NCI-H226 (cell line): Measurements from ENCODE around the gene C19orf25.
A peak's percentile ranks its signal among the peaks of the same experiment; 100 is the strongest.
"Not testable (repeated sequence)": the region's sequence is repeated elsewhere in the genome, so short reads cannot be mapped to it uniquely, and the experiment has no call there.

ENCODE experiments used
- DNase-seq: peaks from one replicate; pipeline ENCODE4 v3.0.0-alpha.2; 2015

C19orf25 gene

GRCh38 chr19:1495051-1495798, 16.2 kb upstream of the C19orf25 start:
- DNase-seq, result no peak

DNA sequence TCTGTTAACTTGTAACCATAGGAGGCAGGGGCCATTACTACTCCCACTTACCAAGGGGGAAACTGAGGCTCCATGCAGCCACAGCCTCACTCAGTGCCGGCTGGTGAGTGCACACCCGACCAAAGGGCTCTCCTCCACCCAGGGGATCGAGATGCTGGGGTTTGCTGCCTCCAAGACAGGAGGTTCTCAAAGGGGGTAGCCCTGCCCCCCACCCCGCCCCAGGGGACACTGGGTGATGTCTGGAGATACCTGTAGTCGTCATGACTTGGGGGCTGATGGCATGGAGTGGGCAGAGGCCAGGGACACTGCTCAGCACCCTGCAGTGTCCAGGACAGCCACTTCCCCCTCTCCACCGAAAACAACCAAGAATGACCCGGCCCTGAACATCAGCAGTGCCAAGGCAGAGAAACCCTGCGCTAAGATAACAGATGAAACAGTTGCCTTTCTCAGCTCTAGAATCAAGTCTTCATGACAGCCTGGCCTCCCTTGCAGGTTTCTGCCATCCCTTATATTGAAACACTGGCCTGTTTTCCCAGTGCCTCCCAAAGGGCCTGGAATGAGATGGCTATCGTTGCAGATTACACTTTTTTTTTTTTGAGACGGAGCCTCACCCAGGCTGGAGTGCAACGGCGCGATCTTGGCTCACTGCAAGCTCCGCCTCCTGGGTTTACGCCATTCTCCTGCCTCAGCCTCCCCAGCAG, 15.2 kb upstream of the C19orf25 start:
- DNase-seq, result no peak

DNA sequence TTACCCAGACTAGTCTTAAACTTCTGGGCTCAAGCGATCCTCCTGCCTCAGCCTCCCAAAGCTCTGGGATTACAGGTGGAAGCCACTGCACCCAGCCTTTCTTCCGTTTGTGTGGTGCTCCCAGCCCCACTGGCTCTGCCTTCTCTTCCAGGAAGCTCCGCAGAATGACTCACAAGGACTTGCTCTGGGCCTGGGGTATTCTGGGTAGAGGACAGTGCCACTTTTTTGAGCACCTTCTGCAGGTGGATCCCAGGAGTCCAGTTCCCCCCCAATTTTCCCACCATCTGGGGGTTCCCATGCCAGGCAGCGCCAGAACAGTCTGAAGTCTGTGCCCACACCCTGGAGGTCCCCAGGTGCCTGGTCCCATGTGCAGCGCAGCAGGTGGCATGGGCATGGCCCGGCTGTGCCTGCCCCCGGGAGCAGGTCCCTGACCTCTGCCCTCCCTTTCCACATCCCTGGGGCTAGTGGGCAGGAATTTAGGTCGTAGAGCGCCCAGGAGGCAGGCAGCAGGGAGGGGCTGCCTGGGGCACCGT, 13.5 kb upstream of the C19orf25 start:
- DNase-seq, result no peak

DNA sequence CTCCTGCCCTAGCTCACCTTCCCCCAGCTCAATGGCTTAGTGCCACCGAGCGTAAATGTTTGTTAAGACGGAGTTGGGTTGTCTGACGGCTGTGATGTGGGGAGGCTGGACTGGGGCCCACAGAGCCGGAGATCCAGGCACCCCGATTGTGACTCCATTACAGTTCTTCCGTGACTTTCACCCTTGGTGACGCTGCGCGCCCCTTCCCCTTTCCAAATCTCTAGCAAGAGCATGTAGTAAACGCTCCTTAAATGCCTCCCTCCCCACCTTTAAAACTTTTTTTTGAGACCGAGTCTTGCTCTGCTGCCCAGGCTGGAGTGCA, 12.8 kb upstream of the C19orf25 start:
- no peak for DNase-seq

- DNase-seq, result no peak
These were observed 12.3 kb upstream of the C19orf25 start, which contains the start of gene REEP6 for GRCh38 chr19:1491114-1491848. Gene REEP6, plus strand, starts transcription at chr19:1491181. Its CDS starts 89 bp downstream, at chr19:1491270.

GRCh38 chr19:1490311-1491113, 11.5 kb upstream of the C19orf25 start, which contains the start of gene PCSK4:
Gene PCSK4, minus strand, starts transcription at chr19:1490350. Its CDS starts 4 bp downstream, at chr19:1490346.
- DNase-seq, result peak; percentile 95

DNA sequence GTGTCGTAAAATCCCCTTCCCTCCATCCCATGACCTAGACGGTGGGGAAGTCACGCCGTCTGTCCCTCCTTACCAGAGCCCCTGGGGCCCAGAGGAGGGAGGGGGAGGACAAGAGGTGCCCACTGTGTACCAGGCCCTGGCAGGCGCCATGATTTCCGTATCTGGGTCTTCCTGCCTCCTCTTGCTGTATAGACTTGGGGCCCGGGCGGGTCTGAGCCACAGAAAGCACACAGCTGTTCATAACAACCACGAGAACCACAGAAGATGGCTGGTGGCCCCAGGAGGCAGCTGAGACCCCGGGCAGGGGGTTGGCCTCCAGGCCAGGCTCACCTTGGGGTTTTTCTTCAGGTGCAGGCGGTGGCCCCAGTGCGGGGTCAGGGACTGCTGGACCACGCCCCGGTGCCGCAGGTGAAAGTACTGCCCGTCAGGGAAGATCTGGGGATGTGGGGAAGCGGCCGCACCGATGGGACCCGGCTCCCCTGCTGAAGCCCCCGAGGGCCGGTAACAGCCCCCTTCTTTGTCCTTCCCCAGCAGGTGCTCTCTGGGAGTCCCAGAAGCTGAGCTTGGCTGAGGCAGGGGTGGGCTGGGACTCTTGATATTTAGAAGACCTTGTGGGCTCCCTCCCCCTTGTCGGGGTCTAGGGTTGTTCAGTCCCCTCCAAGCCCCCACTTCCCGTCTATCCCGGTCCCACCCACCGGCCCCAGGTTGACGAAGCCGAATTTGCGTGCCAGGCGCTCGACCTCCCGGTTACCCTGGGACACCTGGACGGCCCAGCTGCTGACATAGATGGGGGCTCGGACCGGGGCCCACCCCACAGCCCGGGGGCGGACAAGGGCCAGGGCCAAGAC, 10.7 kb upstream of the C19orf25 start:
- DNase-seq, result no peak

- no peak for DNase-seq
These were observed 9.2 kb upstream of the C19orf25 start for GRCh38 chr19:1488282-1488601.

GRCh38 chr19:1487576-1488281, 8.7 kb upstream of the C19orf25 start:
- no peak for DNase-seq

DNA sequence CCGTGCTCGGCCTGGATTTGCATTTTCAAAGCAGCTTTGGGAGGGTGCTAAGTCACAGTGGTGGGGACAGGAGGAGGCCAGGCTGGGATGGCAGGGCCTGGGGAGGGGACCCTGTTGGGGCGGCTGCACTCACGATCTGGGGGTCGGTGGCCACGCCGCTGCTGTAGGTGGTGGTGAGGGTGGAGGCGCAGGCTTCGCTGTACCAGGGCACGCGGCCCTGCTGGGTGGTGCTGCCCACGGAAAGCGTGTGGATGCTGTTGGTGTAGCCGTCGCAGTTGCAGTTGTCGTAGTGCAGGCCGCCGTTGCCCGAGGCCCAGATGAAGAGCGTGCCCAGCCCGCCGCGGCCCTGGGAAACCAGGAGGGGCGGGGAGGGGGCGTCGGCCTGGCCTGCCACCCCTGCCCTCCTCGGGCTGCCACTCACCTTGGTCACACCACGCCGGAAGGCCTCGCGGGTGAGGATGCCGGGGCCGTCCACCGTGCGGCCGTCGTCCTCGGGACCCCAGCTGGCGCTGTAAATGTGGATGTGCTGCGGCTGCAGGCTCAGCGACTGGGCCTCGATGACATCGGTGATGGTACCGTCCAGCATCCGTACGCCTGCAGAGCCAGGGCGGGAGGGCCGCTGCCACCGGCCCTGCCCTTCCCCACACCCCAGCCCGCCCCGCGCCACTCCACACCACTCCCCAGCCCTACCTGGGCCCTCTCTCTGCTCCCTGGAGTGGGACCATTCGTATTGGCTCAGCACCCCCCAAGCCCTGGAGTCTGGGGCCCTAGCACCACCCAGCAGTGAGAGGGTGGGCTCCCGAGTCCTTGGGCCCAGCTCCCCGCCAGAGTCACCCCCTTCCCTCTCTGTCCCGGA, 7.9 kb upstream of the C19orf25 start:
- no peak for DNase-seq

DNA sequence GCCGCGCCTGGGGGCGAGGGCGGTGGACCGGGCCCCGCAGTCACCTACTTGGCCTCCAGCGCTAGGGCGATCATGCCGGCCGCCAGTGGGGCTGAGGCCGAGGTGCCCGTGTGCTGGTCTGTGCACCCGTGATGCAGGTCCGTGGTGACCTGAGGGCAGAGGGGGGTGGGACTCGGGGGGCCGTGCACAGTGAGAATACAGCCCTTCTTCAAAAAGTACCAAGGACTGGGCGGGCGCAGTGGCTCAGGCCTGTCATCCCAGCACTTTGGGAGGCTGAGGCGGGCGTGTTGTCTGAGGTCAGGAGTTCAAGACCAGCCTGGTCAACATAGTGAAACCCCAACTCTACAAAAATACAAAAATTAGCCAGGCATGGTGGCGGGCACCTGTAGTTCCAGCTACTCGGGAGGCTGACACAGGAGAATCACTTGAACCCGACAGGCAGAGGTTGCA, 5.0 kb upstream of the C19orf25 start:
- DNase-seq, result no peak

DNA sequence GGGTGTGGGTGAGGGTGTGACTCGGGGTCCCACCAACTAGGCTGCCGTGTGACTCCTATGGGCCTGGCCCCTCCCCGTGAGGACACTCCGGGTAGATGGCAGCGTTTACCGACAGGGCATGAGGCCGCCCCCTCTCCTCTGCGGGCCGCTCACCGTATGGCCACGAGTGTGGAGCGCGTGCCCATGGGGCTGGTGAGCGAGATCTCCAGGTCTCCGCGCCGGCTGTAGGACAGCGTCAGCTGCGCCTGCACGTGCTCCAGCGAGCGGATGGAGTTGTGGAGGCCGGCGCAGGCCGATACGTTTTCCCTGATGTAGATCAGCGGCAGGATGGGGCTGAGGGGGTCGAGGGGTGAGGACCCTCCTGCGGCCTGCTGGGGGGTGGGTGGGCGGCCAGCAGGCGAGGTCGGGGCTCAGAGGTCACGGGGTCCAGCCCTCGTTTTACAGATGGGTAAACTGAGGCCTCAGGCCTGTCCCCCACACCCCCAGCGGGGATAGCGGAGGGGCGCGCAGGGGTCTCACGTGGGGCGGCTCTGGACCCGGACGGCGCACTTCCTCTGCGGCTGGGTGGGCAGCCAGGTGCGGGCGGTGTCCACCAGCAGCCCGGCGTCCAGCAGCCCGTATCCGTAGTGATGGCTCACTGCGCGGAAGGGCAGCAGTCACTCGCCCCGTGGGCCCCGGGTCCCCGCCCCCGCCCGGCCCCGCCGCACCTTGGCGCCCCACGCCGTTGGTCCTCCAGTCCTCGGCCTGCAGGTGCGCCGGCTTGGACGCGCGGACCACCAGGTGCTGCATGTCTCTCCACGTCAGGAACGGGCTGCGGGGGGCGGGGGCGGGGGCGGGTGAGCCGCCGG, 4.3 kb upstream of the C19orf25 start:
- no peak for DNase-seq

- DNase-seq, result no peak
These were observed 3.5 kb upstream of the C19orf25 start for GRCh38 chr19:1482361-1483130.

DNA sequence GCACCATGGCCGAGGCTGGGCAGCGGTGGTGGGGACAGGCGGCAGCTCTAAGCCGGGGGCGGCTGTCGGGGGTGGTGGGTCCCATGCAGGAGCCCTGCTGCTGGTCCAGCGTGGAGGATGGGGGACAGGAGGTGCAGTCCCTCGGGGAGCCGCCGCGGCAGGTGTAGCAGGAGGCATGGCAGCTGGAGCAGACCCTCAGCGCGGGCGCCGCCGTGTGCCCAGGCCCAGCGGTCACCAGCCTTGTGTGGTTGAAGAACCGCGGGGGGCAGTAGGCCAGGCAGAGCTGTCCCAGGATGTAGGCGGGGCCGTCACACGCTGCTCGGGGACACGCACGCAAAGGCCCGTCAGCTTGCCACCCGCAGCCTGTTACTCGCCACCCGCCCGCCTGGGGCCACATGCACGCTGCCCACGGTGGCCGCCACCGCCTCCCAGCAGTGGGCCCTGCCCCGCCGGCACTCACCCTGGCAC, 2.9 kb upstream of the C19orf25 start:
- no peak for DNase-seq

GRCh38 chr19:1481224-1481892, 2.3 kb upstream of the C19orf25 start:
- no peak for DNase-seq

GRCh38 chr19:1477056-1477455, 2.0 kb downstream of the C19orf25 start:
- DNase-seq, result not testable (repeated sequence)

DNA sequence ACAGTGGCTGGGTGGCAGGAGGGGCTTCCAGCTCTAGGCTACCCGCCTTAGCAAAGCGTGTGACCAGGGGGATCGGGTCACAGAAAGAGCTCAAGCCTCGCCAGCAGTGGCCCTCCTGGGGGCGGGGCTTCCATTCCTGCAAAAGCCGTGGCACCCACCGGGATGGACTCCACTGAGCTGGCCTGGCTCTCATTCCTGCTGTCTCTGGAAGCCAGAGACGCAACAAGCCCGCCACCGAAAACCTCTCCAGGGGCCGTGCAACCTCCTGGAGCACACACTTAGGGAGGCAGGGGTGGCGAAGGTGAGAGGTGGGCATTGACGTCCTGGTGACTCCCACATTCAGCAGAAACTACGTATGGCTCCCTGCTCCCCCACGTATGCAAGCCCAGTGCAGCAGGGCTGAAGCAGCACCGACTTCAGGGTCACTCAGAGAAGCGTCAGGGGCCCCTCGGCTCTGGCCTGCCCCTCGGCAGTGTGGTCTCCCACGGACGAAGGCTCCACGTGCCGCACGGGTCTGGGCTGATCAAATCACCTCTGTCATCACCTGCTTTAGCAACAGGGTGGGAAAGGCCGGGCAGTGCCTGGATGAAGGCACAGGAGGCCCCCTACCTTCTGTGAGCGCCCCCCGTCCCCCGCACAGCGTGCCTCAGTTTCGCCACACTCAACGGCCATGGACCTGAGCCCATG, 3.1 kb downstream of the C19orf25 start:
- DNase-seq, result no peak
